NCI-H146 (cell line): ENCODE measurements around the gene IL1RAPL1.
"Not testable (repeated sequence)": the region's sequence is repeated elsewhere in the genome, so short reads cannot be mapped to it uniquely, and the experiment has no call there.

Experiments used
- DNase-seq: peaks from one replicate; lab custom pipeline; 2025; lab: John Stamatoyannopoulos, UW

The IL1RAPL1 gene

GRCh38 chrX:29122817-29123216 lies 535.6 kb downstream of the IL1RAPL1 start:
- not testable (repeated sequence) for DNase-seq

- no peak for DNase-seq
Observed at GRCh38 chrX:29130905-29131304, 543.7 kb downstream of the IL1RAPL1 start.

- no peak for DNase-seq
Observed at GRCh38 chrX:29136904-29137303, 549.7 kb downstream of the IL1RAPL1 start.

GRCh38 chrX:29138003-29138402 lies 550.8 kb downstream of the IL1RAPL1 start:
- DNase-seq = no peak

- no peak for DNase-seq
Observed at GRCh38 chrX:29143356-29143755, 556.1 kb downstream of the IL1RAPL1 start.

- no peak for DNase-seq
Observed at GRCh38 chrX:29143756-29144155, 556.5 kb downstream of the IL1RAPL1 start.

GRCh38 chrX:29145316-29145715 lies 558.1 kb downstream of the IL1RAPL1 start:
- DNase-seq = no peak

GRCh38 chrX:29148511-29148910 lies 561.3 kb downstream of the IL1RAPL1 start:
- DNase-seq = no peak

GRCh38 chrX:29155286-29155685 lies 568.0 kb downstream of the IL1RAPL1 start:
- DNase-seq = no peak

- DNase-seq = no peak
Observed at GRCh38 chrX:29172880-29173279, 585.6 kb downstream of the IL1RAPL1 start.

GRCh38 chrX:29187264-29187663 lies 600.0 kb downstream of the IL1RAPL1 start:
- DNase-seq = no peak

- no peak for DNase-seq
Observed at GRCh38 chrX:29196501-29196900, 609.3 kb downstream of the IL1RAPL1 start.

- DNase-seq = no peak
Observed at GRCh38 chrX:29215251-29215650, 628.0 kb downstream of the IL1RAPL1 start.

- no peak for DNase-seq
Observed at GRCh38 chrX:29225670-29226069, 638.4 kb downstream of the IL1RAPL1 start.

- DNase-seq = no peak
Observed at GRCh38 chrX:29229802-29230201, 642.6 kb downstream of the IL1RAPL1 start.

GRCh38 chrX:29231800-29232199 lies 644.6 kb downstream of the IL1RAPL1 start:
- DNase-seq = no peak

GRCh38 chrX:29233592-29234183 lies 646.4 kb downstream of the IL1RAPL1 start:
- no peak for DNase-seq

- no peak for DNase-seq
Observed at GRCh38 chrX:29237972-29238371, 650.7 kb downstream of the IL1RAPL1 start.

GRCh38 chrX:29241809-29242208 lies 654.6 kb downstream of the IL1RAPL1 start:
- DNase-seq = no peak

- no peak for DNase-seq
Observed at GRCh38 chrX:29242856-29243255, 655.6 kb downstream of the IL1RAPL1 start.

- DNase-seq = no peak
Observed at GRCh38 chrX:29243942-29244341, 656.7 kb downstream of the IL1RAPL1 start.

- no peak for DNase-seq
Observed at GRCh38 chrX:29254515-29254914, 667.3 kb downstream of the IL1RAPL1 start.

- no peak for DNase-seq
Observed at GRCh38 chrX:29257521-29257920, 670.3 kb downstream of the IL1RAPL1 start.

- no peak for DNase-seq
Observed at GRCh38 chrX:29269390-29269789, 682.1 kb downstream of the IL1RAPL1 start.

- DNase-seq = no peak
Observed at GRCh38 chrX:29274517-29274916, 687.3 kb downstream of the IL1RAPL1 start.
